Measurements from ENCODE around the gene NBAS. TPM values are rescaled to one million over a fixed set of nuclear protein-coding genes. Genes with fewer than 3 reads are reported as not detected.

The NBAS gene
- total and polyA plus RNA-seq, 8 donors: 14.5 to 96.2 (median 41.2) TPM

GRCh38 chr2:15412779-15413178 lies 148.4 kb downstream of the NBAS start:
- DNase-seq: no peak
- intact Hi-C loops (cut with DNase I; ENCODE audit: low total_unique reads): no loop called here
- no peaks in the 10 kb centered on the region for H3K9me3 ChIP-seq
- peaks cover 12 to 85% (median 70%) of the 10 kb centered on the region in 4 donors for H3K36me3 ChIP-seq
- no peaks in the 10 kb centered on the region for H3K4me1 ChIP-seq
- TF ChIP-seq POLR2AphosphoS5 (IDR thresholded peaks at IDR 0.05) (no peak), CTCF (IDR thresholded peaks at IDR 0.05) (no peak), EP300 (IDR thresholded peaks at IDR 0.05) (no peak), POLR2A (IDR thresholded peaks at IDR 0.05) (no peak)
- no peak overlapping the region for H3K27ac ChIP-seq
- H3K27me3 ChIP-seq: no peaks in the 10 kb centered on the region
- no peak overlapping the region for H3K4me3 ChIP-seq
- 92 to 96% (median 94%) methylated on average over 6 of the region's 6 CpGs for WGBS, 5 donors

DNA sequence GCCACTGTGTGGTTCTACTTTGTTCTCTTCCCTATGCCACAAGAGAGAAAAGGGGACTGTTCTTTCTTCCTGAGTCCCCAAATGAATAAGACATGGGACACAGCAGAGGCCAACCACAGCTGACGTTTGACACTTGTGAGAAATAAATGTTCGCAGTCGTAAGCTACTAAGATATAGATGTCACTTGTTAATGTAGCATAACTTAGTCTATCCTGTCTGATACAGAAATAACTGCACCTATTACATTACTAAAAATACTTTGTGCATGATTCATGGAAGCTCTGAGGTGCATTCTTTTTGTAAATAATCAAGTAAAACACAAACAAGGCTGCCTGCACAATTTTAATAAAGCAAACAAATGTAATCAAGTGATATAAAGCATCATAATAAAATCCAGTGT lies 148.8 kb downstream of the NBAS start:
- Histone ChIP-seq H3K27ac (no peak overlapping the region), H3K36me3 (peaks cover 12 to 81% (median 70%) of the 10 kb centered on the region in 4 donors)
- no peak for DNase-seq

GRCh38 chr2:15410884-15411283 lies 150.2 kb downstream of the NBAS start:
- no peak overlapping the region for H3K27ac ChIP-seq
- no peak for TF ChIP-seq POLR2AphosphoS5 (IDR thresholded peaks at IDR 0.05)
- TF ChIP-seq EP300 (IDR thresholded peaks at IDR 0.05): no peak
- TF ChIP-seq POLR2A (IDR thresholded peaks at IDR 0.05): no peak
- TF ChIP-seq CTCF (IDR thresholded peaks at IDR 0.05): no peak
- 92 to 99% (median 98%) methylated on average over 9 of the region's 9 CpGs for WGBS, 5 donors
- no peak overlapping the region for H3K4me3 ChIP-seq
- no peaks in the 10 kb centered on the region for H3K4me1 ChIP-seq
- peaks cover 12 to 75% (median 61%) of the 10 kb centered on the region in 4 donors for H3K36me3 ChIP-seq
- no peaks in the 10 kb centered on the region for H3K27me3 ChIP-seq
- H3K9me3 ChIP-seq: no peaks in the 10 kb centered on the region
- no peak for DNase-seq
- intact Hi-C loops (cut with DNase I; ENCODE audit: low total_unique reads): no loop called here

More for the DNA sequence above, 148.8 kb downstream of the NBAS start:
- no peaks in the 10 kb centered on the region for H3K27me3 ChIP-seq
- no peaks in the 10 kb centered on the region for H3K4me1 ChIP-seq
- H3K9me3 ChIP-seq: no peaks in the 10 kb centered on the region
- TF ChIP-seq POLR2AphosphoS5 (IDR thresholded peaks at IDR 0.05): no peak
- no peak for TF ChIP-seq EP300 (IDR thresholded peaks at IDR 0.05)
- TF ChIP-seq CTCF (IDR thresholded peaks at IDR 0.05): no peak
- TF ChIP-seq POLR2A (IDR thresholded peaks at IDR 0.05): no peak
- 94 to 100% (median 99%) methylated on average over 3 of the region's 3 CpGs for whole genome bisulfite sequencing, 5 donors
- intact Hi-C loops (cut with DNase I; ENCODE audit: low total_unique reads): no loop called here
- H3K4me3 ChIP-seq: no peak overlapping the region

DNA sequence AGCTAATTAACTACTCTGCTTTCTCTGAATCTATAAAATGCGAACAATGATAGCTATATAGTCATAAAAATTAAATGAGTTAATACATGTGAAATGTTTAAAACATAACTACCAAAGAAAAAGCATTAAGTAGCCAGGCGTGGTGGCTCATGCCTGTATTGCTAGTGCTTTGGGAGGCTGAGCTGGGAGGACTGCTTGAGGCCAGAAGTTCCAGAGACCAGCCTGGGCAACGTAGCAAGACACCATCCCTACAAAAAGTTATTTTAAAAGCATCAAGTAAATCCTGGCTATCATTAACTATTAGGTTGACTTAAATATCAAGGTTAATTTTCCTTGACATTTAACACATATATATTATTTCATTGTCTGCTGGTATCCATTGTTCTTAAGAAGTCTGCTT lies 152.4 kb downstream of the NBAS start:
- WGBS, 5 donors: 92 to 99% (median 96%) methylated on average over 3 of the region's 3 CpGs
- no peak for DNase-seq
- intact Hi-C loops (cut with DNase I; ENCODE audit: low total_unique reads): no loop called here
- TF ChIP-seq POLR2A (IDR thresholded peaks at IDR 0.05): no peak
- TF ChIP-seq CTCF (IDR thresholded peaks at IDR 0.05): no peak
- TF ChIP-seq POLR2AphosphoS5 (IDR thresholded peaks at IDR 0.05): no peak
- TF ChIP-seq EP300 (IDR thresholded peaks at IDR 0.05): no peak
- Histone ChIP-seq H3K4me3 (no peak overlapping the region), H3K36me3 (peaks cover 4 to 54% (median 42%) of the 10 kb centered on the region in 4 donors), H3K9me3 (no peaks in the 10 kb centered on the region), H3K27ac (no peak overlapping the region), H3K4me1 (no peaks in the 10 kb centered on the region), H3K27me3 (no peaks in the 10 kb centered on the region)
